GM12873 (cell line): Measurements from ENCODE around the gene ASTN1.

ENCODE experiments used
- CTCF ChIP-seq: IDR thresholded peaks from 2 replicates; pipeline ENCODE4 v1.5.1; 2012; ENCODE audit warnings: low read depth, mild to moderate bottlenecking, moderate library complexity, low read length, control low read depth; ENCODE audit not compliant: insufficient read depth; ENCODE audit errors: missing control alignments

The ASTN1 gene

GRCh38 chr1:177164380-177165068, at the start of gene ASTN1:
ASTN1 (minus strand) TSS chr1:177164712; CDS start chr1:177164676, 36 bp downstream.
- no peak for TF ChIP-seq CTCF

DNA sequence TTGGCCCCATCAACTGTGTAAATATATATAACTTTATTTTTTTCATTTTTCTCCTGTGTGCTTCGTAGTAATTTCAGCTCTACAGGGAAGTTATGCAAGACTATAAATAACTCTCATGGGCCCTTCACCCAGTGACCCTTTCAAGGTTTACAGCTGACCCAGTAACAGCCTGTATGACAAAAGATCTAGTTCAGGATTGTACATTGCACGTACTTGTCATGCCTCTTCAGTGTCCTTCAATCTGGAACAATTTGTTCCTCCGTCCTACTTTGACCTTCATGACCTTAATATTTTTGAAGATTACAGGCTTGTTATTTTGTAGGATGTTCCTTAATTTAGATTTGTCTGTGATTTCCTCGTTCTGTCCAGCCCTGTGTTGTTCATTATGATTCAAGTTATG, 46.7 kb upstream of the ASTN1 start:
- no peak for TF ChIP-seq CTCF

DNA sequence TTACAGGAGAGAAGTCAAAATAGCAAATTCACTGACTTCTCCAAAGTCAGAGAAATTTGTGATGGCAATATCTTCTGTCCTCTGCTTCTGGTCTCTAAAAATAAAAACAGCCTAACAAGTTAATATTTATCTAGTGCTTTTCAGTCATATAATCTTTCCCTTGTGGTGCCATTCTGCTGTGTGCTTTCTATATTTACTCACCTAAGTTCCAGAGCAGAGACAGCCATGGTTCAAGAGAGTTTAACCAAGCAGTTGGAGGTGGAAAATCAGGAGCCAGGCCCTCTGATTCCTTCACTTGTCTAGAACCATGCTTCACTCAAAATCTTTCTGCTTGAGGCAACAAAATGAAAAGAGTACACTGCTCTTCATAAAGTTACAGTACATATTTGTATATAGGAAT, 45.6 kb upstream of the ASTN1 start:
- TF ChIP-seq CTCF = no peak

- no peak for TF ChIP-seq CTCF
Observed at GRCh38 chr1:177209357-177209756, 44.8 kb upstream of the ASTN1 start.

DNA sequence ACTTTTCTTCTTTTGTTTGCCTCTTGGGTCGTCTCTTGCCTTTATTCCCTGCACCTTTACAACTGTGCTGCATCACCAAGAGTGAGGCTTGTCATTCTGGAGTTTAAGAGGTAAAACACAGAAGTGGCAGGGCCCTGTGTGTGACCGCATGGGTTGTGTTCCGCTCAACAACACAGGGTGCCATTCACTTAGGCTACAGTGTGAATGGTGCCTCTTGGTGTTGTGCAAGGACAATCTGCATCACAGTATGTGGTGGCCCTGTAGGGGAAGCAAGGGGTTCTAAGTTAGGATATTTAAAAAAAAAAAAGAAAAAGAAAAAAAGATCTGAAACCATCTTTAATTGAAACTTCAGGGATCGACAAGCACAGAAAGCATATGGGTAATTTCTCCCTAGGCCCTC, 44.4 kb upstream of the ASTN1 start:
- TF ChIP-seq CTCF = no peak

- TF ChIP-seq CTCF = no peak
Observed at GRCh38 chr1:177206831-177207355, 42.4 kb upstream of the ASTN1 start.

DNA sequence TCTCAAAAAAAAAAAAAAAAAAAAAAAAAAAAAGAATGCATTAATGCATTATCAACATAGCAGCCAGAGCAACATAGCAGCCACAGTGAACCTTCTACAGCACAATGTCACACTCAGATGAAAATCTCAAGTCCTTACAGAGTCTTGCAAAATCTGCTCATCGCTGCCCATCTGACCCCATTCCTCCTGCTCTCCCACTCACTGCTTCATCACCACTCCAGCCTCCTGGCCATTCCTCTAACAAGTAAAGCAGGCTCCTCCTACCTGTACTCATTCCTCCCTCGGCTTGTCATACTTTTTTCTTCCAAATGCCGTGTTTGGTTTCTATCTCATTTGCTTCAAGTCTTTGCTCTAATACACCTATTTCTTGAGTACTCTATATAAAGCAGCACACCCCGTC, 35.8 kb upstream of the ASTN1 start:
- TF ChIP-seq CTCF = no peak
